ENCODE measurements around the gene MAPK8IP2.
"Not testable (repeated sequence)": the region's sequence is repeated elsewhere in the genome, so short reads cannot be mapped to it uniquely, and the experiment has no call there.

Gene MAPK8IP2

GRCh38 chr22:50641696-50642607 is 41.4 kb downstream of the MAPK8IP2 start:
- no peak for DNase-seq

- DNase-seq, result not testable (repeated sequence)
Measured at GRCh38 chr22:50643021-50643820, 42.6 kb downstream of the MAPK8IP2 start.

- not testable (repeated sequence) for DNase-seq
Measured at GRCh38 chr22:50643821-50644101, 43.2 kb downstream of the MAPK8IP2 start.

- no peak for DNase-seq
Measured at GRCh38 chr22:50653256-50653655, 52.7 kb downstream of the MAPK8IP2 start.

- DNase-seq, result not testable (repeated sequence)
Measured at GRCh38 chr22:50654664-50655063, 54.1 kb downstream of the MAPK8IP2 start.

- no peak for DNase-seq
Measured at GRCh38 chr22:50656122-50657070, 55.8 kb downstream of the MAPK8IP2 start.

GRCh38 chr22:50657925-50658324 is 57.3 kb downstream of the MAPK8IP2 start:
- DNase-seq, result no peak

- not testable (repeated sequence) for DNase-seq
Measured at GRCh38 chr22:50659711-50660110, 59.1 kb downstream of the MAPK8IP2 start.

GRCh38 chr22:50660306-50660705 is 59.7 kb downstream of the MAPK8IP2 start:
- no peak for DNase-seq
